Measurements from ENCODE around the gene SUGCT.

Gene SUGCT

GRCh38 chr7:40859076-40859475 lies 724.3 kb downstream of the SUGCT start:
- Histone ChIP-seq H3K27me3 (replicated peaks; ENCODE audit: insufficient read depth, low read length) (no peaks in the 10 kb centered on the region), H3K27ac (ENCODE audit: low read length) (no peak overlapping the region), H2AFZ (ENCODE audit: low read length) (no peak overlapping the region), H3K4me3 (ENCODE audit: low read length) (no peak overlapping the region), H3K9me2 (replicated peaks; ENCODE audit: insufficient read depth, low read length) (no peaks in the 10 kb centered on the region), H3K36me3 (replicated peaks; ENCODE audit: insufficient read depth, low read length) (no peaks in the 10 kb centered on the region), H3K9ac (ENCODE audit: low read length) (no peak overlapping the region), H3F3A (ENCODE audit: insufficient read depth, low read length) (no peaks in the 10 kb centered on the region), H3K4me1 (ENCODE audit: low read length) (no peaks in the 10 kb centered on the region), H3K9me3 (replicated peaks; ENCODE audit: insufficient read depth, low read length) (no peaks in the 10 kb centered on the region), H3K79me2 (ENCODE audit: low read length) (no peaks in the 10 kb centered on the region), H4K20me1 (ENCODE audit: insufficient read depth, low read length) (no peaks in the 10 kb centered on the region), H3K4me2 (ENCODE audit: low read depth, low read length) (no peak overlapping the region)
- DNase-seq = no peak
- TF ChIP-seq EZH2 (optimal IDR thresholded peaks at IDR 0.05; ENCODE audit: low read depth, low read length) (no peak), EZH2phosphoT487 (IDR thresholded peaks at IDR 0.05; ENCODE audit: low read length) (no peak), CTCF (IDR thresholded peaks at IDR 0.05; ENCODE audit: low read length) (no peak)

GRCh38 chr7:40859965-40860543 lies 725.2 kb downstream of the SUGCT start:
- H3K4me2 ChIP-seq (ENCODE audit: low read depth, low read length) = no peak overlapping the region
- H3K9me3 ChIP-seq (replicated peaks; ENCODE audit: insufficient read depth, low read length) = no peaks in the 10 kb centered on the region
- H3K4me1 ChIP-seq (ENCODE audit: low read length) = no peaks in the 10 kb centered on the region
- H3K27me3 ChIP-seq (replicated peaks; ENCODE audit: insufficient read depth, low read length) = no peaks in the 10 kb centered on the region
- no peaks in the 10 kb centered on the region for H3K9me2 ChIP-seq (replicated peaks; ENCODE audit: insufficient read depth, low read length)
- H3K9ac ChIP-seq (ENCODE audit: low read length) = no peak overlapping the region
- TF ChIP-seq EZH2phosphoT487 (IDR thresholded peaks at IDR 0.05; ENCODE audit: low read length) = no peak
- no peak for TF ChIP-seq CTCF (IDR thresholded peaks at IDR 0.05; ENCODE audit: low read length)
- no peak for TF ChIP-seq EZH2 (optimal IDR thresholded peaks at IDR 0.05; ENCODE audit: low read depth, low read length)
- no peaks in the 10 kb centered on the region for H3F3A ChIP-seq (ENCODE audit: insufficient read depth, low read length)
- H4K20me1 ChIP-seq (ENCODE audit: insufficient read depth, low read length) = no peaks in the 10 kb centered on the region
- no peak overlapping the region for H3K27ac ChIP-seq (ENCODE audit: low read length)
- no peak for DNase-seq
- H3K79me2 ChIP-seq (ENCODE audit: low read length) = no peaks in the 10 kb centered on the region
- H3K4me3 ChIP-seq (ENCODE audit: low read length) = no peak overlapping the region
- H3K36me3 ChIP-seq (replicated peaks; ENCODE audit: insufficient read depth, low read length) = no peaks in the 10 kb centered on the region
- H2AFZ ChIP-seq (ENCODE audit: low read length) = no peak overlapping the region

- TF ChIP-seq EZH2phosphoT487 (IDR thresholded peaks at IDR 0.05; ENCODE audit: low read length) = no peak
- TF ChIP-seq EZH2 (optimal IDR thresholded peaks at IDR 0.05; ENCODE audit: low read depth, low read length) = no peak
- TF ChIP-seq CTCF (IDR thresholded peaks at IDR 0.05; ENCODE audit: low read length) = no peak
- no peaks in the 10 kb centered on the region for H4K20me1 ChIP-seq (ENCODE audit: insufficient read depth, low read length)
These were observed 730.8 kb downstream of the SUGCT start for GRCh38 chr7:40865441-40866233.

More at GRCh38 chr7:40865441-40866233, 730.8 kb downstream of the SUGCT start:
- Histone ChIP-seq H3K4me3 (ENCODE audit: low read length) (no peak overlapping the region), H3K4me2 (ENCODE audit: low read depth, low read length) (no peak overlapping the region), H3K9me3 (replicated peaks; ENCODE audit: insufficient read depth, low read length) (no peaks in the 10 kb centered on the region), H3K9me2 (replicated peaks; ENCODE audit: insufficient read depth, low read length) (no peaks in the 10 kb centered on the region), H3K36me3 (replicated peaks; ENCODE audit: insufficient read depth, low read length) (no peaks in the 10 kb centered on the region), H3F3A (ENCODE audit: insufficient read depth, low read length) (no peaks in the 10 kb centered on the region), H3K27me3 (replicated peaks; ENCODE audit: insufficient read depth, low read length) (no peaks in the 10 kb centered on the region), H3K4me1 (ENCODE audit: low read length) (no peaks in the 10 kb centered on the region), H2AFZ (ENCODE audit: low read length) (no peak overlapping the region), H3K79me2 (ENCODE audit: low read length) (no peaks in the 10 kb centered on the region), H3K27ac (ENCODE audit: low read length) (no peak overlapping the region), H3K9ac (ENCODE audit: low read length) (no peak overlapping the region)
- no peak for DNase-seq
